Vagina (tissue), 2 donors: Measurements from ENCODE around the gene NPAS3.

Source experiments
- POLR2A ChIP-seq, 2 donors: fragments of 450-650 bp; IDR thresholded peaks; one replicate each; pipeline ENCODE4 v1.6.1; 2017; ENCODE audit warnings: antibody characterized with exemption in 2 of 2, mild to moderate bottlenecking in 2 of 2, moderate library complexity in 2 of 2
- TF ChIP-seq, protein P1 (sequence below), 3 experiments: fragments of 450-650 bp in 2 of 3; fragments of 200-600 bp in 1 of 3; sonication (generic) in 1 of 3; IDR thresholded peaks; one replicate each; pipeline ENCODE4 v1.5.1; 2017 to 2019; ENCODE audit warnings: antibody characterized with exemption in 3 of 3, mild to moderate bottlenecking in 2 of 3, moderate library complexity in 2 of 3

DNA sequence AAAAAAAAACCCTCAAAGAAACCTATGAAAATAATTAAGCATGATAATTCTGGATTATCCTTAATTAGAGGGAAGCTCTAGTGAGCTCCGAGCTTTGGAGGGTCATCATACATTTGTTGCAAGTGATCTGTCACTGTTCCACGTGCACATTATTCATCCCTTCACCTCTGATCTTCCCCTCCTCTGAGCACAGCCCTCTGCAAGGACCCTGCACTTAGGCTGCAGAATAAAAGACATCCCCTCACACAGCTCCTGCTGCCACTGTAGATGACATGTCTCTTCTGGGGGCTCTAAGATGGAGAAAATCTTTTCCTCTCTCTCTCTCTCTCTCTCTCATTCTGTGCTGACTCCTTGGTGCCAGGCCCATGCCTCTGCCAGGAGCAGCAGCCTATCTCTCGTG lies 711.8 kb downstream of the NPAS3 start:
- TF ChIP-seq, protein P1, sequence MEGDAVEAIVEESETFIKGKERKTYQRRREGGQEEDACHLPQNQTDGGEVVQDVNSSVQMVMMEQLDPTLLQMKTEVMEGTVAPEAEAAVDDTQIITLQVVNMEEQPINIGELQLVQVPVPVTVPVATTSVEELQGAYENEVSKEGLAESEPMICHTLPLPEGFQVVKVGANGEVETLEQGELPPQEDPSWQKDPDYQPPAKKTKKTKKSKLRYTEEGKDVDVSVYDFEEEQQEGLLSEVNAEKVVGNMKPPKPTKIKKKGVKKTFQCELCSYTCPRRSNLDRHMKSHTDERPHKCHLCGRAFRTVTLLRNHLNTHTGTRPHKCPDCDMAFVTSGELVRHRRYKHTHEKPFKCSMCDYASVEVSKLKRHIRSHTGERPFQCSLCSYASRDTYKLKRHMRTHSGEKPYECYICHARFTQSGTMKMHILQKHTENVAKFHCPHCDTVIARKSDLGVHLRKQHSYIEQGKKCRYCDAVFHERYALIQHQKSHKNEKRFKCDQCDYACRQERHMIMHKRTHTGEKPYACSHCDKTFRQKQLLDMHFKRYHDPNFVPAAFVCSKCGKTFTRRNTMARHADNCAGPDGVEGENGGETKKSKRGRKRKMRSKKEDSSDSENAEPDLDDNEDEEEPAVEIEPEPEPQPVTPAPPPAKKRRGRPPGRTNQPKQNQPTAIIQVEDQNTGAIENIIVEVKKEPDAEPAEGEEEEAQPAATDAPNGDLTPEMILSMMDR (IDR thresholded peaks at IDR 0.05), result no peak
- no peak for TF ChIP-seq POLR2A (IDR thresholded peaks at IDR 0.05)
